ENCODE data around the gene PDGFD.
"Not testable (repeated sequence)": the region's sequence is repeated elsewhere in the genome, so short reads cannot be mapped to it uniquely, and the experiment has no call there.

Gene PDGFD

GRCh38 chr11:104054911-104055529, 108.9 kb downstream of the PDGFD start:
- no peak for DNase-seq (ENCODE audit: low read depth)

- DNase-seq (ENCODE audit: low read depth) = no peak
Observed at GRCh38 chr11:104053743-104054478, 110.0 kb downstream of the PDGFD start.

- no peak for DNase-seq (ENCODE audit: low read depth)
Observed at GRCh38 chr11:104051778-104052177, 112.2 kb downstream of the PDGFD start.

GRCh38 chr11:104049116-104049515, 114.8 kb downstream of the PDGFD start:
- no peak for DNase-seq (ENCODE audit: low read depth)

GRCh38 chr11:104046858-104047257, 117.1 kb downstream of the PDGFD start:
- not testable (repeated sequence) for DNase-seq (ENCODE audit: low read depth)

- no peak for DNase-seq (ENCODE audit: low read depth)
Observed at GRCh38 chr11:104046331-104046730, 117.6 kb downstream of the PDGFD start.

GRCh38 chr11:104043678-104044239, 120.2 kb downstream of the PDGFD start:
- DNase-seq (ENCODE audit: low read depth) = no peak

- no peak for DNase-seq (ENCODE audit: low read depth)
Observed at GRCh38 chr11:104043142-104043541, 120.8 kb downstream of the PDGFD start.

GRCh38 chr11:104041792-104042191, 122.2 kb downstream of the PDGFD start:
- DNase-seq (ENCODE audit: low read depth) = no peak

- no peak for DNase-seq (ENCODE audit: low read depth)
Observed at GRCh38 chr11:104036995-104037394, 127.0 kb downstream of the PDGFD start.

GRCh38 chr11:104036588-104036987, 127.4 kb downstream of the PDGFD start, which contains the start of gene DDI1:
TSS of gene DDI1 (plus strand) at chr11:104036640. CDS start at chr11:104036823, 183 bp downstream.
- DNase-seq (ENCODE audit: low read depth) = no peak

- DNase-seq (ENCODE audit: low read depth) = no peak
Observed at GRCh38 chr11:104033561-104033960, 130.4 kb downstream of the PDGFD start.

- DNase-seq (ENCODE audit: low read depth) = no peak
Observed at GRCh38 chr11:104033134-104033533, 130.8 kb downstream of the PDGFD start.

GRCh38 chr11:104028476-104029263, 135.3 kb downstream of the PDGFD start:
- DNase-seq (ENCODE audit: low read depth) = no peak

GRCh38 chr11:104024572-104024971, 139.4 kb downstream of the PDGFD start:
- no peak for DNase-seq (ENCODE audit: low read depth)

- DNase-seq (ENCODE audit: low read depth) = no peak
Observed at GRCh38 chr11:104015649-104016415, 148.1 kb downstream of the PDGFD start.

- DNase-seq (ENCODE audit: low read depth) = no peak
Observed at GRCh38 chr11:104011044-104011443, 152.9 kb downstream of the PDGFD start.

GRCh38 chr11:104009744-104010143, 154.2 kb downstream of the PDGFD start:
- no peak for DNase-seq (ENCODE audit: low read depth)

GRCh38 chr11:104005234-104005855, 158.6 kb downstream of the PDGFD start:
- no peak for DNase-seq (ENCODE audit: low read depth)

- DNase-seq (ENCODE audit: low read depth) = no peak
Observed at GRCh38 chr11:104003491-104003890, 160.5 kb downstream of the PDGFD start.

GRCh38 chr11:104001561-104002056, 162.3 kb downstream of the PDGFD start:
- no peak for DNase-seq (ENCODE audit: low read depth)
